Frontal cortex (tissue), 4 donors: ENCODE results near the gene TLE2. TPM values are rescaled to one million over a fixed set of nuclear protein-coding genes. Genes with fewer than 3 reads are reported as not detected.
"Not testable (repeated sequence)": the region's sequence is repeated elsewhere in the genome, so short reads cannot be mapped to it uniquely, and the experiment has no call there.

Source experiments
- DNase-seq, 2 donors: peaks; one replicate each; pipeline ENCODE4 v3.0.0; 2012; ENCODE audit warnings: low spot score in 2 of 2
- FAIRE-seq: peaks from 2 replicates; lab custom pipeline; 2012; peaks lifted over from hg19 to GRCh38; lab: Jason Lieb, UNC
- total RNA-seq: library from RNA; depleted of rRNA; stranded (reverse); fragments of >200 nt; gene quantifications from one replicate; pipeline ENCODE4 v1.2.3, GENCODE V29; 2014
- donor health status: control.
- donor health status: control.
- donor health status: control.

The TLE2 gene
- total RNA-seq, 1 donor from 2014 or later = 5.3 TPM

GRCh38 chr19:3019211-3019854 lies 9.7 kb downstream of the TLE2 start:
- DNase-seq = no peak

DNA sequence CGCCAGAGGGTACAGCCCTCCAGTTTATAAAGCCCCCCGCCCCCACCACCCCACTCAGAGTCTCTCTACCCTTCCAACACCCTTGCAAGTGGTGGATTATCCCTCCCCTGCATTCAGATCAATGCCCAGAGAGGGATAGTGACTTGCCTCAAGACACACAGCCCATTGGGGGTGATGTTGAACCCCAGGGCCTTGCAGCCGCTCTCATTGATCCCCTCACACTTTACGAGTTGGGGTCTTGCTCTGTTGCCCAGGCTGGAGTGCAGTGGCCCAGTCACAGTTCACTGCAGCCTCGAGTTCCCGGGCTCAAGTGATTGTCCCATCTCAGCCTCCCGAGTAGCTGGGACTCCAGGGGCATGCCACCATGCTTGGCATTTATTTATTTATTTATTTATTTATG lies 11.2 kb downstream of the TLE2 start:
- no peak for FAIRE-seq

More at GRCh38 chr19:3019211-3019854, 9.7 kb downstream of the TLE2 start:
- FAIRE-seq = no peak

DNA sequence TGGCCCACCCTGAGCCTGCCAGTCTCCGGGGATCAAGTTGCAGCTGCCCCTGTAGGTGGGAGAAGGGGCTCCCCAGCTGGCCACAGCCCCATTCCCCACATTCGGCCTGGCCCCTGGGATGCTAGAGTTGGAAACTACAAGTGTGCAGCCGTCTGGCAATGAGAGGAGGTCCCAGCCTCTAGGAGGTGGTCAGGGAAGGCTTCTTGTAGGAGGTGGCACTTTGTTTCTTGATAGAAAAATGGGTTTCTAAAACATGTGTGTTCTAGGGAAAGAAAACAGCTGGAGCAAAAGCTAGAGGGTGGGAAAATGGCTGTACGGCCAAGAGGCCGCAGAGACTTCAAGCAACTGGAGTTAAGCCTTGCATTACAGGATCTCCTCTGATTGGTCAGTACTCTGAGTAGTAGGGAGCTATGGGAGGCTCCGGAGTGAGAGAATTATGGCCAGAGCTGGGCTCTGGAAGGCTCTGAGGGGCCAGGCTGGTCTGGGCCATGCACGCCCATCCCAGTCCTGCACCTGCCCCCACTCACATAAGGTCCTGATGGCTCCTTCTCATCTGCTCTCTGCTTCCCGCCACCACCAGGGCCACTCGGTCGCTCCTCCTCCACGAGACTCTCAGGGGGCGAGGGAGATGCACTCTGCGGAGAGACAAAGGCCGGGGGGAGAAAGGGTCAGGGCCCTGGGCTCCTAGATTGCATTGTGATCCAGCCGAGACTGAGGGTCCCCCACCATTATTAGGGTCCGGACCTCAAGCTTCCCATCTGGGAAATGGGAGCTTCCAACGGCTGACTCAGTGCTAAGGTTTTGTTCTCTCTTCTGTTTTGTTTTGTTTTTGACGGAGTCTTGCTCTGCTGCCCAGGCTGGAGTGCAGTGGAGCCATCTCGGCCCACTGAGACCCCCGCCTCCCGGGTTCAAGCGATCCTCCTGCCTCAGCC lies 13.7 kb downstream of the TLE2 start:
- DNase-seq (no peak), FAIRE-seq (no peak)

More for the DNA sequence above, 11.2 kb downstream of the TLE2 start:
- no peak for DNase-seq

GRCh38 chr19:3014135-3014534 lies 14.9 kb downstream of the TLE2 start:
- DNase-seq = no peak
- no peak for FAIRE-seq

GRCh38 chr19:3013263-3013725 lies 15.8 kb downstream of the TLE2 start:
- FAIRE-seq (no peak), DNase-seq (no peak)

DNA sequence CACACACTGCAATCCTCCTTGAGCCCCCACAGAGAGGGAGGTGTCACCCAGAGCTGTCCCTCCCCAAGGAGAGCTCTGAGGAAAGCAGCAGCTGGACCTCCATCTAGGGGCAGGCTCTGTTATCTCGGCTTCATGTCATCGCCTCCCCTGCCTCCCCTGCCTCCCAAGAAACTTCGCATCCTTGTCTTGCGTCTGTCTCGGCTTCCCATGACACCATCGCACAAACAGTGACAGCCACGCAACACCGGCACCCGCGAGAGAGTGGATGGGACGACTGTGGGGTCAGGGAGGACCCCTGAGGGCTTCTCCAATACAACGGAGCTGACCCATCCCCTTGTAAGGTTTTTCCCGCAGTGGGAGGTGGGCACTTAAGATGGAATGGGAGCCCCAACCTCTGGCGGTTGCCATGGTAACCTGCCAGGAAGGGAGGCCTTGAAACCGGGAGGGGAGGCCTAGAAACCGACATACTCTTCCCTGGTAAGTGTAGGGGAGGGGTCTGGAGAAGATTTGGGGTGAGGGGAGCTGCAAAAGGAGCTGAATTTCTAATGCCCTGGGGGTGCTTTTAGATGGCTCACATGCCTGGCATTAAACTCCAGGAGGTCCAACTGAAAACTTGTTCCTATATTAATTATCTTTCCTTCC lies 16.3 kb downstream of the TLE2 start:
- DNase-seq = no peak
- no peak for FAIRE-seq

GRCh38 chr19:3012059-3012458 lies 17.0 kb downstream of the TLE2 start:
- FAIRE-seq, DNase-seq: not testable (repeated sequence)

- FAIRE-seq = no peak
- DNase-seq = no peak
Measured at GRCh38 chr19:3010871-3011270, 18.2 kb downstream of the TLE2 start.

GRCh38 chr19:3008994-3009393 lies 20.1 kb downstream of the TLE2 start:
- FAIRE-seq (no peak), DNase-seq (no peak)

DNA sequence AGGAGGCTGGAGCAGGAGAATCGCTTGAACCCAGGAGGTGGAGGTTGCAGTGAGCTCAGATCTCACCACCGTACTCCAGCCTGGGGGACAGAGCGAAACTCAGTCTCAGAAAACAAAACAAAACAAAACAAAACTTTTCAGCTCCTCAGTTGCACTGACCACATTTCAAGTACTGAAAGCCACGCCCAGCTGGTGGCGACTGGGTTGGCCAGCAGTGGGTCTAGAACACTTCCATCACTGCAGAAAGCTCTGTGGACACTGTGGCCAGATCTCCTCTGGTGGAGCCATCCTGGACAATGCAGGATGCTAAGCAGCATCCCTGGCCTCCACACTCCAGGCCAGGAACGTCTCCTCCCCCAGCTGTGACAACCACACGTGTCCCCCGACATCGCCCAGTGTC lies 21.1 kb downstream of the TLE2 start:
- DNase-seq = no peak
- no peak for FAIRE-seq

DNA sequence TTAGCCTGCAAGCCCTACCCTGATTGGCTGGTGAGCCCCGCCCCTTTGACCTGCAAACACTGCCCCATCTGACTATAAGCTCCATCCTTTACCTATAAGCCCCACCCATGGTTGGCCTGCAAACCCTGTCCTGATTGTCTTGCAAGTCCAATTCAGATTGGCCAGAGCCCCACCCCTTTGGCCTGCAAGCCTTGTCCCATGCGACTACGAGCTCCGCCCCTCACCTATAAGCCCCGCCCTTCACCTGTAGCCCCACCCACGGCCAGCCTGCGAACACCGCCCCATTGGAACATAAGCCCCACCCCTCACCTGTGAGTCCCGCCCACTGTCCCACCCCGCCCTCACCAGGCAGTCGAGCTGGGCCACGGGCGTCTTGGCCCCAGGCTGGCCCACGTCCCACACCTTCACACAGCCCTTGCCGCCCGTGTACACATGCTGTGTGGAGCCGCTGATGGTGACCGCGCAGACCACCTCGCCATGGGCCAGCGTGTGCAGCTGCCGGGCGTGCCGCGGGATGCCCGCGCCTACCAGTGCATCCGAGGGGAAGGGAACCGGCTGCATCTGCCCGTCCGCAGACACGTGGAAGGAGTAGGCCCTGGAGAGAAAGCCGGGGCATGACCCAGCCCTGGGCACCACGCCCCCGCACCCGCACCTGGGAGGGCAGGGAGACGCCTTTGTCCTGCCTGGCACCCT lies 22.9 kb downstream of the TLE2 start:
- FAIRE-seq (no peak), DNase-seq (no peak)

- no peak for DNase-seq
- no peak for FAIRE-seq
Measured at GRCh38 chr19:3005345-3005744, 23.7 kb downstream of the TLE2 start.

GRCh38 chr19:3004522-3004921 lies 24.6 kb downstream of the TLE2 start:
- no peak for FAIRE-seq

GRCh38 chr19:3003046-3003445 lies 26.0 kb downstream of the TLE2 start:
- DNase-seq (no peak), FAIRE-seq (no peak)

More at GRCh38 chr19:3004522-3004921, 24.6 kb downstream of the TLE2 start:
- no peak for DNase-seq

- DNase-seq (no peak), FAIRE-seq (no peak)
Measured at GRCh38 chr19:3001235-3001800, 27.8 kb downstream of the TLE2 start.

DNA sequence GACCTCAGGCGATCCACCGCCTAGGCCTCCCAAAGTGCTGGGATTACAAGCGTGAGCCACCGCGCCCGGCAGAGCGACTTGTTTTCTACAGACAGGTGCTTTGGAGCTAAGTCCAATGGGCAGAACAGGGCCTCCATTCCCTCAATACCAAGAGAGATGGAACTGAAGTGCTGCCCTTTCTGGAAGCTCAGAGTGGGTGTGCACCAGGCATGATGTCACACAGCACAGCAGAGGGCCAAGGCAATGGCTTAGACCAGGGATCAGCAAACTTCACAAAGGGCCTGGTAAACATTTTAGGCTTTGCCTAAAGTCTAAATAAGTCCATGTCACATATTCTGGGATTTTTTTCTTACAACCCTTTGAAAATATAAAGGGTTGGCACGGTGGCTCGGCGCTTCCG lies 30.4 kb downstream of the TLE2 start:
- no peak for DNase-seq
- FAIRE-seq = no peak

DNA sequence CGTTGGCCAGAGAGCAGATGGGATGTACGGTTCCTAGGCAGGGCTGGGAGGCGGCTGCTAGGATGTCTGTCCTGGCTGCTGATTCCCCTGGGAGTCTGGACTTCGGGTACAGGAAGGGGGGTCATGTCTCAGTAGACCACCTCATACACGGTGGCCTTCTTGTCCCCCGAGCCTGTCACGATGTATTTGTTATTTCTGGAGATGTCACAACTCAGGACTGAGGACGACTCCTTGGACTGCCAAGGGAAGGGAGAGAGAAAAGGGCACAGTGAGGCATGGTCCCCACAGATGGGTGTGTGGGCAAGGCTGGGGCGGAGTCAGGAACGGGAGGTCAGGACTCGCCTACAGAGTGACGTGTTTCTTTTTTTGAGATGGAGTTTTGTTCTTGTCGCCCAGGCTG lies 31.4 kb downstream of the TLE2 start:
- DNase-seq (no peak), FAIRE-seq (no peak)

DNA sequence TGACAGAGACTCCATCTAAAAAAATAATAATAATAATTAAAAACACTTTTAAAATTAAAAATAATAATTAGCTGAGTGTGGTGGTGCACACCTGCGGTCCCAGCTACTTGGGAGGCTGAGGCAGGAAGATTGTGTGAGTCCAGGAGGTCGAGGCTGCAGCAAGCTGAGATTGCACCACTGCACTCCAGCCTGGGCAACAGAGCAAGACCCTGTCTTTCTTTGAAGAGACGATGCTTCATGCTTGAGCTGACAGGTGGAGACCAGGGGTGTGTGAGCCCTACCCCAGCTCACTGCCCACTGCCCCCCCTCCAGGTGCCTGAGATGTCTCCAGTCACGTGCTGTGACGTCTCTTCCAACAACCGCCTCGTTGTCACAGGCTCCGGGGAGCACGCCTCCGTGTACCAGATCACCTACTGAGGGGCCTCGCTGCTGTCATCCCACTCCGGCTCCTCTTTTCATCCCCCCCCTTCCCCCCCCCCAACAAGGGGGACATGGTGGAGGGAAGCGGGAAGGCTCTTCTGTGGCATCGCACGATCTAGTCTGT lies 34.4 kb downstream of the TLE2 start:
- FAIRE-seq (no peak), DNase-seq (no peak)

DNA sequence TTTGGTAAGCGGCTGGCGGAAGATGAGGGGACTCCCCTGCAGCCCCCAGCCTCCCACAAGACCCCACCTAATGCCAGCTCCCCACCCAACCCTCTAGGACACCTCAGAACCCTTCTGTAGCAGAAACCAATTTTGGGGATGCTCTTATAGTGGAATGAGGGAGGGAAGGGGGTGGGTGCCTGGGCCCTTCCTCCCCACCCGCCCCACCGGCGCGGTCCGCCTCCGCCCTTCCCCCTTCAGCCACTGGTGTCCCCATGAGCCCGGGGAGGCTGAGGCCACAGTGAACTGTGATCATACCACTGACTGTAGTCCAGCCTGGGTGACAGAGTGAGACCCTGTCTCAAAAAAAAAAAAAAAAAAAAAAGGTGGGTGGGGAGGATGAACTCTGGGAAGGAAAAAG lies 35.5 kb downstream of the TLE2 start:
- DNase-seq (no peak), FAIRE-seq (no peak)
